ENCODE results near the gene FAM111B. TPM values are rescaled to one million over a fixed set of nuclear protein-coding genes. Genes with fewer than 3 reads are reported as not detected.
"Not testable (repeated sequence)": the region's sequence is repeated elsewhere in the genome, so short reads cannot be mapped to it uniquely, and the experiment has no call there.

Gene FAM111B
- total RNA-seq, 2 donors from 2014 or later: 20.0 to 23.1 TPM

DNA sequence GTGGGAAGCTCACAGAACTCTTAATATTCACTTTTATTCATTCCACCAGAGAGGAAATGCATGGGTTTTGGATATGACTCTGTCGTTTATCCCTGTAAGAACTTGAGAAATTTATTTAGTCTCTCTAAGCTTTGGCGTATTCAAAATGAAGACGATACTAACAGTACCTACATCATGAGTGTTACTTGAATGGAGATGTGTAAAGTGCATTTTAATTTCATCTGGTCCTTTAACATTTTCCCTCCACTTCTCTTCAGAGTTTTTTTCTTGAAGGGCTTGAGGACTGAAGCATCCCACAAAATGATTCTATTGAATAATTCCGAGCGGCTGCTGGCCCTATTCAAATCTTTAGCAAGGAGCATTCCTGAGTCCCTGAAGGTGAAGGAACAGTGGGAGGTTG, 21.0 kb upstream of the FAM111B start, which contains the start of gene GLYATL1B:
Gene GLYATL1B, plus strand, starts transcription at position 301 of the 400 bp plus-strand sequence. Its CDS starts 0 bp downstream, at position 301.
- H3K4me3 ChIP-seq (ENCODE audit: low read length); H3K27ac Mint-ChIP-seq; H3K36me3 ChIP-seq (ENCODE audit: control insufficient read depth, insufficient read depth, low read length); H3K9me3 ChIP-seq (ENCODE audit: control insufficient read depth, low read length); H3K4me1 ChIP-seq (ENCODE audit: control insufficient read depth, insufficient read depth, low read length); DNase-seq; H3K9me3 Mint-ChIP-seq; H3K27ac ChIP-seq (ENCODE audit: low read depth, low read length); H3K9ac ChIP-seq (ENCODE audit: extremely low read depth, low read length, poor library complexity, severe bottlenecking); H3K27me3 Mint-ChIP-seq (ENCODE audit: insufficient read depth); H3K4me1 Mint-ChIP-seq; H3K4me3 Mint-ChIP-seq; H3K36me3 Mint-ChIP-seq (ENCODE audit: low read depth); H3K27me3 ChIP-seq (ENCODE audit: control insufficient read depth, insufficient read depth, low read length, poor library complexity, severe bottlenecking): not testable (repeated sequence)
- WGBS, 2 experiments (ENCODE audit: insufficient coverage in 1 of 2, insufficient read length in 1 of 2): 98% methylated on average over 3 of the region's 5 CpGs; no CpG with 5 or more reads in 1 of the 2 experiments

GRCh38 chr11:59088162-59088561, 18.9 kb upstream of the FAM111B start:
- Histone ChIP-seq H3K9ac (ENCODE audit: extremely low read depth, low read length, poor library complexity, severe bottlenecking) (no peak overlapping the region), H3K27me3 (ENCODE audit: control insufficient read depth, insufficient read depth, low read length, poor library complexity, severe bottlenecking) (no peaks in the 10 kb centered on the region), H3K27ac (ENCODE audit: low read depth, low read length) (no peak overlapping the region), H3K36me3 (ENCODE audit: control insufficient read depth, insufficient read depth, low read length) (no peaks in the 10 kb centered on the region), H3K4me1 (ENCODE audit: control insufficient read depth, insufficient read depth, low read length) (no peaks in the 10 kb centered on the region), H3K9me3 (ENCODE audit: control insufficient read depth, low read length) (no peaks in the 10 kb centered on the region), H3K4me3 (ENCODE audit: low read length) (no peak overlapping the region)
- Mint-ChIP-seq H3K4me1 (no peaks in the 10 kb centered on the region), H3K4me3 (no peak overlapping the region), H3K27ac (no peak overlapping the region), H3K27me3 (ENCODE audit: insufficient read depth) (peaks cover 17% of the 10 kb centered on the region), H3K36me3 (ENCODE audit: low read depth) (no peaks in the 10 kb centered on the region), H3K9me3 (no peaks in the 10 kb centered on the region)
- TF ChIP-seq, protein P1, sequence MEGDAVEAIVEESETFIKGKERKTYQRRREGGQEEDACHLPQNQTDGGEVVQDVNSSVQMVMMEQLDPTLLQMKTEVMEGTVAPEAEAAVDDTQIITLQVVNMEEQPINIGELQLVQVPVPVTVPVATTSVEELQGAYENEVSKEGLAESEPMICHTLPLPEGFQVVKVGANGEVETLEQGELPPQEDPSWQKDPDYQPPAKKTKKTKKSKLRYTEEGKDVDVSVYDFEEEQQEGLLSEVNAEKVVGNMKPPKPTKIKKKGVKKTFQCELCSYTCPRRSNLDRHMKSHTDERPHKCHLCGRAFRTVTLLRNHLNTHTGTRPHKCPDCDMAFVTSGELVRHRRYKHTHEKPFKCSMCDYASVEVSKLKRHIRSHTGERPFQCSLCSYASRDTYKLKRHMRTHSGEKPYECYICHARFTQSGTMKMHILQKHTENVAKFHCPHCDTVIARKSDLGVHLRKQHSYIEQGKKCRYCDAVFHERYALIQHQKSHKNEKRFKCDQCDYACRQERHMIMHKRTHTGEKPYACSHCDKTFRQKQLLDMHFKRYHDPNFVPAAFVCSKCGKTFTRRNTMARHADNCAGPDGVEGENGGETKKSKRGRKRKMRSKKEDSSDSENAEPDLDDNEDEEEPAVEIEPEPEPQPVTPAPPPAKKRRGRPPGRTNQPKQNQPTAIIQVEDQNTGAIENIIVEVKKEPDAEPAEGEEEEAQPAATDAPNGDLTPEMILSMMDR (conservative IDR thresholded peaks at IDR 0.05): no peak
- no peak for DNase-seq
- WGBS, 2 experiments (ENCODE audit: insufficient coverage in 1 of 2, insufficient read length in 1 of 2): 85 to 91% methylated on average over 2 to 4 of the region's 4 CpGs

DNA sequence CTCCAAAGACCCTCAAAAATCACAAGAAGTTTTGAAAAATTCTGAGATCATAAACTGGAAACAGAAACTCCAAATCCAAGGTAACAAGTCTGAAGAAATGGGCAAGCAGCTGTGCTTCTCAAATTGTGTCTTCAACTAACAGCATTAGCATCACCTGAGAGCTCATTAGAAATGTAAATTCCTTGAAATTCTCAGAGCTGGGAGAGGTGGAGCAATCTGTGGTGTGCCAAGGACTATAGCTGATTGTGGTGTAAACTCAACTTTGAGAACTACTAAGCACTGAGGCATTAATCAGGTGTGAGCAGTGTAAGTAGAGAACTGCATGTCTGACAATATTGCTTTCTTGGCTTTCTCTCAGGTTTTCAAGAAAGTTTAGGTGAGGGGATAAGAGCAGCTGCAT, 13.5 kb upstream of the FAM111B start:
- H3K36me3 ChIP-seq (ENCODE audit: control insufficient read depth, insufficient read depth, low read length); H3K27ac ChIP-seq (ENCODE audit: low read depth, low read length); H3K36me3 Mint-ChIP-seq (ENCODE audit: low read depth); DNase-seq; H3K27me3 ChIP-seq (ENCODE audit: control insufficient read depth, insufficient read depth, low read length, poor library complexity, severe bottlenecking); H3K9ac ChIP-seq (ENCODE audit: extremely low read depth, low read length, poor library complexity, severe bottlenecking); H3K9me3 ChIP-seq (ENCODE audit: control insufficient read depth, low read length); H3K4me1 ChIP-seq (ENCODE audit: control insufficient read depth, insufficient read depth, low read length); H3K9me3 Mint-ChIP-seq; H3K4me3 Mint-ChIP-seq; H3K27ac Mint-ChIP-seq; H3K4me3 ChIP-seq (ENCODE audit: low read length); H3K4me1 Mint-ChIP-seq: not testable (repeated sequence)
- peaks cover 23% of the 10 kb centered on the region for H3K27me3 Mint-ChIP-seq (ENCODE audit: insufficient read depth)

DNA sequence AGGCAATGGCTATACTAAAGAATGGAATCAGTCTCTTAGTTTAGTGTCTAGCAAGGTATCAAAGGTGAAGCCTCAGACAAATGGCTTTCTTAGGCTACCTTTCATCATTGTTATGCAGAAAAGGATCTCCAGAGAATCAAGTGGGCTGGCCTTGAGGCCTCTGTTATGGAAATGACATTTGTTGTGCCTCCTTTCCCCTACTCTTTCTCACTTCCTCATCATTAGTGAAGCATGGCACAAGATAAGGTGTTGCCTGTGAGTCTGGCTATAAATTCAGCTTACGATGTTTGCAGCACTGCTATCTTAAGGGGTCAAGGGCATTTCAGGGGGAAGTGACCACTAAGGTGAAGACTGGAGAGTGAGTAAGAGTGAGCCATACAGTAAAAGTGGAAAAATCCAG, 11.8 kb upstream of the FAM111B start:
- H3K4me1 ChIP-seq (ENCODE audit: control insufficient read depth, insufficient read depth, low read length); H3K36me3 ChIP-seq (ENCODE audit: control insufficient read depth, insufficient read depth, low read length); H3K27me3 ChIP-seq (ENCODE audit: control insufficient read depth, insufficient read depth, low read length, poor library complexity, severe bottlenecking); H3K9me3 Mint-ChIP-seq; H3K27ac Mint-ChIP-seq; H3K4me3 ChIP-seq (ENCODE audit: low read length); H3K9me3 ChIP-seq (ENCODE audit: control insufficient read depth, low read length); DNase-seq; H3K36me3 Mint-ChIP-seq (ENCODE audit: low read depth); H3K4me1 Mint-ChIP-seq; H3K4me3 Mint-ChIP-seq; H3K9ac ChIP-seq (ENCODE audit: extremely low read depth, low read length, poor library complexity, severe bottlenecking); H3K27ac ChIP-seq (ENCODE audit: low read depth, low read length): not testable (repeated sequence)
- WGBS, 2 experiments (ENCODE audit: insufficient coverage in 1 of 2, insufficient read length in 1 of 2): 77 to 100% methylated on average over 1 of the region's 1 CpG
- peaks cover 27% of the 10 kb centered on the region for H3K27me3 Mint-ChIP-seq (ENCODE audit: insufficient read depth)

GRCh38 chr11:59095972-59096575, 11.0 kb upstream of the FAM111B start:
- not testable (repeated sequence) for H3K36me3 ChIP-seq (ENCODE audit: control insufficient read depth, insufficient read depth, low read length); H3K36me3 Mint-ChIP-seq (ENCODE audit: low read depth); H3K4me1 ChIP-seq (ENCODE audit: control insufficient read depth, insufficient read depth, low read length); H3K27me3 ChIP-seq (ENCODE audit: control insufficient read depth, insufficient read depth, low read length, poor library complexity, severe bottlenecking); H3K4me3 Mint-ChIP-seq; H3K9ac ChIP-seq (ENCODE audit: extremely low read depth, low read length, poor library complexity, severe bottlenecking); DNase-seq; H3K27ac Mint-ChIP-seq; H3K4me3 ChIP-seq (ENCODE audit: low read length); H3K9me3 ChIP-seq (ENCODE audit: control insufficient read depth, low read length); H3K9me3 Mint-ChIP-seq; H3K4me1 Mint-ChIP-seq; H3K27ac ChIP-seq (ENCODE audit: low read depth, low read length)
- H3K27me3 Mint-ChIP-seq (ENCODE audit: insufficient read depth): peaks cover 35% of the 10 kb centered on the region
- WGBS, 2 experiments (ENCODE audit: insufficient coverage in 1 of 2, insufficient read length in 1 of 2): 71 to 89% methylated on average over 1 to 5 of the region's 5 CpGs

Measured in endodermal cell (in vitro differentiated cells).